ENCODE results near the gene TBC1D10A. TPM values are rescaled to one million over a fixed set of nuclear protein-coding genes. Genes with fewer than 3 reads are reported as not detected.

The TBC1D10A gene
- total RNA-seq, 1 experiment from 2014 or later: 18.6 TPM

DNA sequence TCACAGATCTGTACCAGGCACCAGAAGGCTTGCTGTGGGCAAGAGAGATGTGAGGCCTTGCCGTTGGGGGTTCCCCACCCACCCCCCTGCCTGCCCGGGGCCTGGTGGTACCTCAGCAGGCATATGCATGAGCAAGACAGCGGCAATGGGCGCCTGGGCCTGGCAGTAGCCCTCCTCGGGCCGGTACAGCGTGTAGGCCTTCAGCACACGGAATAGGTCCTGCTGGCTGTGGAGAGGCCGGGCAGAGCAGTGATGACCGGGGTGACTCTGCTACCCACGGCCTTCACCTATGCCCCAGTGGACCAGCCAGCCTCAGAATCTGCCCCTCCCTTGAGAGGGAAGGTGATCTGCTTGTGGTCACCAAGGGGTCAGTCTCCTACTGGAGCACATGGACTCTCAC is 31.9 kb downstream of the TBC1D10A start:
- H3K4me2 ChIP-seq (ENCODE audit: low read length): no peak overlapping the region
- peaks cover 31 to 33% of the 10 kb centered on the region in 2 experiments for H3K4me1 ChIP-seq (ENCODE audit: control insufficient read depth in 1 of 2, insufficient read depth in 2 of 2, low read length in 2 of 2)
- no peaks in the 10 kb centered on the region for H3K79me2 ChIP-seq (ENCODE audit: insufficient read depth, low read length)
- no peaks in the 10 kb centered on the region for H3K9me2 ChIP-seq (ENCODE audit: insufficient read depth)
- H2AFZ ChIP-seq (ENCODE audit: low read depth, low read length, poor library complexity, severe bottlenecking): no peak overlapping the region
- H3K9me3 ChIP-seq (ENCODE audit: control insufficient read depth in 1 of 2, insufficient read depth in 1 of 2, low read depth in 1 of 2, low read length in 2 of 2): no peaks in the 10 kb centered on the region
- DNase-seq (ENCODE audit: low read depth, low spot score) (no peak), ATAC-seq (no peak)
- TF ChIP-seq ZFX (IDR thresholded peaks at IDR 0.05): no peak
- no peak for TF ChIP-seq FOSL1 (IDR thresholded peaks at IDR 0.05; ENCODE audit: low read depth)
- TF ChIP-seq RAD21 (IDR thresholded peaks at IDR 0.05; ENCODE audit: low read depth): no peak
- no peak for TF ChIP-seq REST (IDR thresholded peaks at IDR 0.05; ENCODE audit: low read depth)
- TF ChIP-seq MAX (IDR thresholded peaks at IDR 0.05): no peak
- no peak for TF ChIP-seq SIN3A (IDR thresholded peaks at IDR 0.05; ENCODE audit: low read depth)
- TF ChIP-seq CTCF (IDR thresholded peaks at IDR 0.05 in 2 of 3, conservative IDR thresholded peaks at IDR 0.05 in 1 of 3; ENCODE audit: borderline replicate concordance in 1 of 3, insufficient read depth in 1 of 3, low read depth in 2 of 3, low read length in 2 of 3): no peak
- TF ChIP-seq TCF7L2 (IDR thresholded peaks at IDR 0.05; ENCODE audit: borderline replicate concordance, extremely low read depth, insufficient read depth, insufficient read length): no peak
- TF ChIP-seq, protein P1, sequence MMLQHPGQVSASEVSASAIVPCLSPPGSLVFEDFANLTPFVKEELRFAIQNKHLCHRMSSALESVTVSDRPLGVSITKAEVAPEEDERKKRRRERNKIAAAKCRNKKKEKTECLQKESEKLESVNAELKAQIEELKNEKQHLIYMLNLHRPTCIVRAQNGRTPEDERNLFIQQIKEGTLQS (IDR thresholded peaks at IDR 0.05): no peak
- TF ChIP-seq EGR1 (IDR thresholded peaks at IDR 0.05; ENCODE audit: low read depth): no peak
- TF ChIP-seq EZH2phosphoT487 (IDR thresholded peaks at IDR 0.05; ENCODE audit: borderline replicate concordance): no peak
- no peak for TF ChIP-seq ELF1 (IDR thresholded peaks at IDR 0.05; ENCODE audit: borderline replicate concordance, low read depth)
- TF ChIP-seq POLR2A (IDR thresholded peaks at IDR 0.05; ENCODE audit: borderline replicate concordance, extremely low read depth, insufficient read depth, insufficient read length): no peak
- TF ChIP-seq CBX3 (IDR thresholded peaks at IDR 0.05; ENCODE audit: low read depth): no peak
- TF ChIP-seq EZH2 (IDR thresholded peaks at IDR 0.05): no peak
- no peak for TF ChIP-seq SP1 (IDR thresholded peaks at IDR 0.05; ENCODE audit: low read depth)
- TF ChIP-seq JUND (IDR thresholded peaks at IDR 0.05): no peak
- TF ChIP-seq ZBTB33 (IDR thresholded peaks at IDR 0.05; ENCODE audit: extremely low read depth, insufficient replicate concordance, low read length): no peak
- TF ChIP-seq ZNF274 (IDR thresholded peaks at IDR 0.05; ENCODE audit: low read depth, low read length): no peak
- TF ChIP-seq YY1 (IDR thresholded peaks at IDR 0.05; ENCODE audit: extremely low read depth, insufficient replicate concordance, low read depth, low read length): no peak
- ChIA-PET POLR2A (no interaction called here), RAD21 (ENCODE audit: low non-redundant PET in 1 of 2, low total read pairs in 2 of 2, uncharacterized antibody in 2 of 2, unreplicated experiment in 2 of 2) (no interaction called here), CTCF (no interaction called here)
- BruUV-seq (replicated peaks): no TSS peak
- no peak overlapping the region for H3K27ac ChIP-seq (ENCODE audit: low read depth, low read length)
- H3K9ac ChIP-seq (ENCODE audit: low read length): no peak overlapping the region
- H3K27me3 ChIP-seq (ENCODE audit: insufficient read depth, low read length): no peaks in the 10 kb centered on the region
- intact Hi-C loops (cut with micrococcal nuclease): no loop called here
- no peak overlapping the region for H3K4me3 ChIP-seq (replicated peaks in 1 of 2; ENCODE audit: low read depth in 1 of 2, low read length in 2 of 2)
- H4K20me1 ChIP-seq (ENCODE audit: insufficient read depth): no peaks in the 10 kb centered on the region
- peaks cover 2 to 4% of the 10 kb centered on the region in 2 experiments; a peak in 2 of 4 replicates for H3K36me3 ChIP-seq (ENCODE audit: control insufficient read depth in 1 of 2, insufficient read depth in 2 of 2, low read length in 2 of 2)

Measured in HCT116 (cell line).